ENCODE results near the gene BRCA1. TPM values are rescaled to one million over a fixed set of nuclear protein-coding genes. Genes with fewer than 3 reads are reported as not detected.

The BRCA1 gene
- total RNA-seq, 1 donor from 2014 or later = 38.9 TPM

DNA sequence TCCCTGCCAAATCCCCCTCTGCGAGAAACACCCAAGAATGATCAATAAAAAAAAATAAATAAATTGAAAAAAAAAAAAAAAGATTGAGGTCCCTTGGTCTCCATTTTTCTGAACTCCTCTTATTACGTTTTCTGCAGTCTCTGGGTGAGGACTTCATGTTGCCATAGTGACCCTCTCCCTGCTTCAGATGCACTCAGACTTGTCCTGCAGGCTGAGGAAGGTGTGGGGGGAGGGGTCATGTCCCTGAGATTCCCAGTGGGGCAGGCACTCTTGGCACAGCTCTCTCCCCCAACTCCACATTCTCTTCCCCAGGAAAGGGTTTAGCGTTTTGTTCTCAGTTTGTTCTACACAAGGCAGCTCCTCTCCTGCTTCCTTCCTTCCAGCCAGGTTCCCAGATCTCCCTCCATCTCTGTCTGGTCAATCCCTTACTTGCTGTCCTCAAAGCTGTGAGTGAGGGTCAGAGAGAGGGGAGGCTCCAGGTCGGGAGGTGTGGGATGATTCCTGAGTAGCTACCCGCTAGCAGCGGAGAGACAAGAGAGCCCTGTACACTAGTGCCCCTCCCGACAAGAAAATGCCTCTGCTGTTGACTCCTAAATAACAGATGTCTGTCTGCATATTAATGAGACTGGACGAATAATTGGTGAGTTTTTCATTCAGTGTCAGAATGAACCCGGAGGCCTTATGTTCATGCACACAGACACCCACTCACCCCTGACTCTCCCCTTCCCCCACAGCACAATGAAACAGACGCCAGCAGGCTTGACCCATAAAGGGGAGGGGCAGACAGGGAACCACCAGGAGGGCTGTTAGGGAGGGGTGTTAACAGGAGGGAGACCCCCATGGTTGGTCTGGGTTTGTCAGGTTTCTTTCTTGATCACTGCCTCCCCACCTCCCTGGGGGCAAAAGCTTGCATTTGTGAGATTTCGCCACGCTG lies 90.9 kb downstream of the BRCA1 start:
- Mint-ChIP-seq H3K36me3 (no peaks in the 10 kb centered on the region), H3K27ac (peak overlapping the region; percentile 64)

DNA sequence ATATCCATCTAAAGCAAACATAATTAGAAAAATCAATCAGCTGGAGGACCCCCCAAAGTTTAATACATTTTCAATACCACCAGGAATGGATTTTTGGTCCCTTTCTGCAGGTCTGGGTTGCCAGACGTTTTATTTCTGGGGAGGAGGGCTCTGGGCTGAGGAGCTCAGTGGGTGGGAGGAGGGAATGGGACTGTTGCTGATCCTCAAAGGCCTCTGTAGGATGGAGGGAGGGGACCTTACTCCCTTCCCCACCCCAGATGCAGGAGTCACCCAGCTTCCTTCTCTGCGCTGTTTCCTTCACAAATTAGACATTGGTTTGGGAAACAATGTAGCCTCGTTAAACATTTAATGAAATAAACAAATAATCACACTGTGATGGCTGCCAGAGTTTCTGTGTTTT lies 93.5 kb downstream of the BRCA1 start:
- Mint-ChIP-seq H3K36me3 (no peaks in the 10 kb centered on the region), H3K9me3 (no peaks in the 10 kb centered on the region), H3K4me3 (no peak overlapping the region), H3K27me3 (no peaks in the 10 kb centered on the region), H3K4me1 (ENCODE audit: unreplicated experiment) (peaks cover 28% of the 10 kb centered on the region), H3K27ac (no peak overlapping the region)
- TF ChIP-seq, protein P1, sequence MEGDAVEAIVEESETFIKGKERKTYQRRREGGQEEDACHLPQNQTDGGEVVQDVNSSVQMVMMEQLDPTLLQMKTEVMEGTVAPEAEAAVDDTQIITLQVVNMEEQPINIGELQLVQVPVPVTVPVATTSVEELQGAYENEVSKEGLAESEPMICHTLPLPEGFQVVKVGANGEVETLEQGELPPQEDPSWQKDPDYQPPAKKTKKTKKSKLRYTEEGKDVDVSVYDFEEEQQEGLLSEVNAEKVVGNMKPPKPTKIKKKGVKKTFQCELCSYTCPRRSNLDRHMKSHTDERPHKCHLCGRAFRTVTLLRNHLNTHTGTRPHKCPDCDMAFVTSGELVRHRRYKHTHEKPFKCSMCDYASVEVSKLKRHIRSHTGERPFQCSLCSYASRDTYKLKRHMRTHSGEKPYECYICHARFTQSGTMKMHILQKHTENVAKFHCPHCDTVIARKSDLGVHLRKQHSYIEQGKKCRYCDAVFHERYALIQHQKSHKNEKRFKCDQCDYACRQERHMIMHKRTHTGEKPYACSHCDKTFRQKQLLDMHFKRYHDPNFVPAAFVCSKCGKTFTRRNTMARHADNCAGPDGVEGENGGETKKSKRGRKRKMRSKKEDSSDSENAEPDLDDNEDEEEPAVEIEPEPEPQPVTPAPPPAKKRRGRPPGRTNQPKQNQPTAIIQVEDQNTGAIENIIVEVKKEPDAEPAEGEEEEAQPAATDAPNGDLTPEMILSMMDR (conservative IDR thresholded peaks at IDR 0.05) = no peak
- no peak for DNase-seq (ENCODE audit: extremely low spot score, unreplicated experiment)

More for the DNA sequence above, 90.9 kb downstream of the BRCA1 start:
- no peak for DNase-seq (ENCODE audit: extremely low spot score, unreplicated experiment)
- Mint-ChIP-seq H3K27me3 (no peaks in the 10 kb centered on the region), H3K4me3 (peak overlapping the region; percentile 69), H3K9me3 (no peaks in the 10 kb centered on the region), H3K4me1 (ENCODE audit: unreplicated experiment) (peaks cover 24% of the 10 kb centered on the region)
- TF ChIP-seq, protein P1 (conservative IDR thresholded peaks at IDR 0.05) = no peak

DNA sequence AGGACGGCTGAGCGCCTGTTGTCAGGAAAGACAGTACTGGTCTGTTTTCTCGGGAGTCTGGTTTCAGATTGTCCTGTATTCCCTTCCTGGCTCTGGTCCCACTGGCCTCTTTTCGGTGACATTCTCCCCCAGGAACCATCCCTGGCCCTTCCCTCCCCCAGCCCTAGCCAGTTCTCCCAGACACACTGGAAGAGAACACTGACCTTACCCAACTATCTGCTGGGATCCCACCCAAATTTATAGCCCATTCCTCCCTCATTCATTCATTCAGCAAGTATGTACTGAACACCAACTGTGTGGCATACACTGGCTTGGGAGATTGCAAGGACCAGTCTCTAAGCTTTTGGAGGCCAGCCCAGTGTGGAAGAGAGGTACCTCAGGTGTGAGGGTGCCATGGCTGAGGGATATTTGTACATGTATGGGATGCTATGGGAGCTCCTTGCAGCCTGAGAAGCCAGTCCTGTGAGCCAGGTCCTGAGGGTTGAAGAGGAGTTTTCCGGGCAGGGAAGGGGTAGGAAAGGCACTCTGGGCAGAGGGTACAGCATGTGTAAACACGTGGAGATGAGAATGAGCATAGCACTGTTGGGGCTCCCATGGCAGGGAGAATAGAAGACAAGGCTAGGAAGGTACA lies 94.9 kb downstream of the BRCA1 start:
- no peak overlapping the region for H3K4me3 Mint-ChIP-seq
- TF ChIP-seq, protein P1 (conservative IDR thresholded peaks at IDR 0.05) = no peak
- H3K9me3 Mint-ChIP-seq = no peaks in the 10 kb centered on the region
- peaks cover 22% of the 10 kb centered on the region for H3K4me1 Mint-ChIP-seq (ENCODE audit: unreplicated experiment)
- H3K36me3 Mint-ChIP-seq = no peaks in the 10 kb centered on the region
- no peaks in the 10 kb centered on the region for H3K27me3 Mint-ChIP-seq
- H3K27ac Mint-ChIP-seq = peak overlapping the region; percentile 29
- no peak for DNase-seq (ENCODE audit: extremely low spot score, unreplicated experiment)

DNA sequence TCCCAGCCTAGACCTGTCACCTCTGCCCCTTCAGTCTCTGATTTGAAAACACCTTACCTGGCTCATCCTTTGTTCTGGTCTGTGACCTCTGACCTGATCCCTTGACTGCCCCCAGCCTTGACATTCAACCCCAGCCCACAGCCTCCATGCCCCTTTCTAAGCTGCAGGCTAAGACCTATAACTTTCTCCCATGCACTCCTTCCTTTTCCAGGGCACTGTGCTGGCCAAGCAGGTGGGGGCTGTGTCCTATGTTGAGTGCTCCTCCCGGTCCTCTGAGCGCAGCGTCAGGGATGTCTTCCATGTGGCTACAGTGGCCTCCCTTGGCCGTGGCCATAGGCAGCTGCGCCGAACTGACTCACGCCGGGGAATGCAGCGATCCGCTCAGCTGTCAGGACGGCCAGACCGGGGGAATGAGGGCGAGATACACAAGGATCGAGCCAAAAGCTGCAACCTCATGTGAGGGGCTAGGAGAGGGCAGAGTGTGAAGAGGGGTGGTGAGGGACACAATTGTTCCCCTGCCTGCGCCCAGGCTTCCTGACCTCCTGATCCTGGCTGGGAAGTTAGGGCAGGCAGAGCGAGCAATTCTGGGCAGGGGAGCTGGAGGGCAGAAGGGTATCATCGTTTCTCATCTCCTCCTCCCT lies 96.8 kb downstream of the BRCA1 start:
- DNase-seq (ENCODE audit: extremely low spot score, unreplicated experiment) = no peak
- TF ChIP-seq, protein P1 (conservative IDR thresholded peaks at IDR 0.05) = no peak
- H3K4me3 Mint-ChIP-seq = peak overlapping the region; percentile 14
- peaks cover 4% of the 10 kb centered on the region for H3K27me3 Mint-ChIP-seq
- peaks cover 12% of the 10 kb centered on the region for H3K4me1 Mint-ChIP-seq (ENCODE audit: unreplicated experiment)
- peak overlapping the region; percentile 32 for H3K27ac Mint-ChIP-seq
- H3K36me3 Mint-ChIP-seq = no peaks in the 10 kb centered on the region
- H3K9me3 Mint-ChIP-seq = no peaks in the 10 kb centered on the region

DNA sequence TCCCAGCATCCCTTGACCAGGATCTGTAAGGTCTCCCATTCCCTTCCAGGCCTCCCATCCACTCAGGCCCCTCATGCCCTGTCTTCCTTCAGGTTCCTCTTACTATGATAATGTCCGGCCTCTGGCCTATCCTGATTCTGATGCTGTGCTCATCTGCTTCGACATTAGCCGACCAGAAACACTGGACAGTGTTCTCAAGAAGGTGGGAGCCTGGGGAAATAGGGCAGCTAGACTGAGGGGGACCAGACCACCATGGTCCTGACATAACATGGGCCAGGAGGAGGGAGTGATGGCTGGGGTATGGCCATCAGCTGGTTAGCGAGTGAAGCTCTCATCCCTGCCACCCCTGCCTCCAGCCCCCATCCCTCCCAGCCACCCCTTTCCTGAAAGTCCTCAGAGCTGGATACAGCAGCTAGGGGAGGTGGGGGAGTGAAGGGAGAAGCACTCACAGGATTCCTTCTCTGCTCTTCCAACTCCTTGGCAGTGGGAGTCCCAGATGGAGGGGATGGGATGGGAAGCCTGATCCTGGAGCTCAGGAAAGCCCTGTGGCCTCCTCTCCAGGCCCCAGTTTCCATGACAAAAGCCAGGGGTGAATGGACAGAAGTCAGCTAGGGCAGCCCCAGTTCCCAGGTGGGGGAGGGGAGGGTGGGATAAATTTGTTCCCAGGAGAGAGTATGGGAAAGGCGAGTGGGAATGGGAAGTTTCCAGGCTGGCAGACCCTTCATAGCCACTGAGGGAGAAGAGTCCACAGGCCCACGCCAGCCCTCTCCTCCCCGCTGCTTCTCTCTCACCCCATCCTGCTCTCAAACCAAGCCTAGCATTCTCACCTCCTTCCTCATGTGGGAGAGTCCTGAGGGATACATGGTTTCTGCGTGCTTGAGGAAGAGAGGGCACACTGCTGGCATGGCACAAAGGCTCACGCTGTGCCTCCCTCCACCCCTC lies 97.8 kb downstream of the BRCA1 start:
- TF ChIP-seq, protein P1 (conservative IDR thresholded peaks at IDR 0.05) = no peak
- peak overlapping the region; percentile 32 for H3K27ac Mint-ChIP-seq
- H3K4me3 Mint-ChIP-seq = peak overlapping the region; percentile 44
- H3K9me3 Mint-ChIP-seq = no peaks in the 10 kb centered on the region
- H3K36me3 Mint-ChIP-seq = no peaks in the 10 kb centered on the region
- DNase-seq (ENCODE audit: extremely low spot score, unreplicated experiment) = no peak
- peaks cover 12% of the 10 kb centered on the region for H3K4me1 Mint-ChIP-seq (ENCODE audit: unreplicated experiment)
- H3K27me3 Mint-ChIP-seq = peaks cover 4% of the 10 kb centered on the region

Measured in type B pancreatic cell (in vitro differentiated cells).